ENCODE data around the gene C12orf43. TPM values are rescaled to one million over a fixed set of nuclear protein-coding genes. Genes with fewer than 3 reads are reported as not detected.

The C12orf43 gene
- total RNA-seq, 2 donors from 2014 or later, result 12.3 to 12.7 TPM

GRCh38 chr12:120988234-120988633 lies 28.1 kb downstream of the C12orf43 start:
- H3K27ac ChIP-seq, result no peak overlapping the region
- DNase-seq (ENCODE audit: low spot score) (no peak), ATAC-seq (ENCODE audit: insufficient number of reproducible peaks, low FRiP score, low read depth) (no peak)
- H3K4me1 ChIP-seq (ENCODE audit: control insufficient read depth in 1 of 2, low read depth in 2 of 2), result no peaks in the 10 kb centered on the region
- no peaks in the 10 kb centered on the region for H3K27me3 ChIP-seq (replicated peaks; ENCODE audit: insufficient read depth)
- H3K36me3 ChIP-seq, result no peaks in the 10 kb centered on the region
- no peaks in the 10 kb centered on the region for H3K9me3 ChIP-seq
- TF ChIP-seq CTCF (IDR thresholded peaks at IDR 0.05), result no peak
- no peak overlapping the region for H3K4me3 ChIP-seq

GRCh38 chr12:120984351-120984898 lies 31.9 kb downstream of the C12orf43 start:
- no peak overlapping the region for H3K4me3 ChIP-seq
- no peak for TF ChIP-seq CTCF (IDR thresholded peaks at IDR 0.05)
- H3K36me3 ChIP-seq, result no peaks in the 10 kb centered on the region
- H3K27me3 ChIP-seq (replicated peaks; ENCODE audit: insufficient read depth), result no peaks in the 10 kb centered on the region
- H3K9me3 ChIP-seq, result no peaks in the 10 kb centered on the region
- DNase-seq (ENCODE audit: low spot score), result no peak
- no peak for ATAC-seq (ENCODE audit: insufficient number of reproducible peaks, low FRiP score, low read depth)
- H3K4me1 ChIP-seq (ENCODE audit: control insufficient read depth in 1 of 2, low read depth in 2 of 2), result no peaks in the 10 kb centered on the region
- H3K27ac ChIP-seq, result no peak overlapping the region

GRCh38 chr12:120983759-120984158 lies 32.5 kb downstream of the C12orf43 start:
- DNase-seq (ENCODE audit: low spot score), result no peak
- no peaks in the 10 kb centered on the region for H3K27me3 ChIP-seq (replicated peaks; ENCODE audit: insufficient read depth)
- no peak overlapping the region for H3K27ac ChIP-seq
- peaks cover 0 to 3% of the 10 kb centered on the region in 2 donors for H3K4me1 ChIP-seq (ENCODE audit: control insufficient read depth in 1 of 2, low read depth in 2 of 2)
- H3K36me3 ChIP-seq, result no peaks in the 10 kb centered on the region
- H3K4me3 ChIP-seq, result no peak overlapping the region
- ATAC-seq (ENCODE audit: insufficient number of reproducible peaks, low FRiP score, low read depth), result no peak
- TF ChIP-seq CTCF (IDR thresholded peaks at IDR 0.05), result no peak
- no peaks in the 10 kb centered on the region for H3K9me3 ChIP-seq

GRCh38 chr12:120982659-120983058 lies 33.6 kb downstream of the C12orf43 start:
- peaks cover 0 to 12% of the 10 kb centered on the region in 2 donors for H3K4me1 ChIP-seq (ENCODE audit: control insufficient read depth in 1 of 2, low read depth in 2 of 2)
- ATAC-seq (ENCODE audit: insufficient number of reproducible peaks, low FRiP score, low read depth) (no peak), DNase-seq (ENCODE audit: low spot score) (no peak)
- no peaks in the 10 kb centered on the region for H3K36me3 ChIP-seq
- no peak overlapping the region for H3K27ac ChIP-seq
- no peaks in the 10 kb centered on the region for H3K9me3 ChIP-seq
- no peaks in the 10 kb centered on the region for H3K27me3 ChIP-seq (replicated peaks; ENCODE audit: insufficient read depth)
- no peak overlapping the region for H3K4me3 ChIP-seq
- no peak for TF ChIP-seq CTCF (IDR thresholded peaks at IDR 0.05)

GRCh38 chr12:120981407-120981941 lies 34.8 kb downstream of the C12orf43 start:
- Histone ChIP-seq H3K4me3 (no peak overlapping the region), H3K27ac (no peak overlapping the region), H3K4me1 (ENCODE audit: control insufficient read depth in 1 of 2, low read depth in 2 of 2) (peaks cover 0 to 12% of the 10 kb centered on the region in 2 donors), H3K36me3 (no peaks in the 10 kb centered on the region), H3K27me3 (replicated peaks; ENCODE audit: insufficient read depth) (no peaks in the 10 kb centered on the region), H3K9me3 (no peaks in the 10 kb centered on the region)
- no peak for ATAC-seq (ENCODE audit: insufficient number of reproducible peaks, low FRiP score, low read depth)
- no peak for TF ChIP-seq CTCF (IDR thresholded peaks at IDR 0.05)
- DNase-seq (ENCODE audit: low spot score), result no peak

Measured in thoracic aorta (tissue), 2 donors.